Kidney capillary endothelial cell (primary cell): ENCODE data around the gene MLC1.

Source experiments
- DNase-seq: peaks from one replicate; pipeline ENCODE4 v3.0.0-alpha.2; 2018; ENCODE audit warnings: low spot score

Gene MLC1

DNA sequence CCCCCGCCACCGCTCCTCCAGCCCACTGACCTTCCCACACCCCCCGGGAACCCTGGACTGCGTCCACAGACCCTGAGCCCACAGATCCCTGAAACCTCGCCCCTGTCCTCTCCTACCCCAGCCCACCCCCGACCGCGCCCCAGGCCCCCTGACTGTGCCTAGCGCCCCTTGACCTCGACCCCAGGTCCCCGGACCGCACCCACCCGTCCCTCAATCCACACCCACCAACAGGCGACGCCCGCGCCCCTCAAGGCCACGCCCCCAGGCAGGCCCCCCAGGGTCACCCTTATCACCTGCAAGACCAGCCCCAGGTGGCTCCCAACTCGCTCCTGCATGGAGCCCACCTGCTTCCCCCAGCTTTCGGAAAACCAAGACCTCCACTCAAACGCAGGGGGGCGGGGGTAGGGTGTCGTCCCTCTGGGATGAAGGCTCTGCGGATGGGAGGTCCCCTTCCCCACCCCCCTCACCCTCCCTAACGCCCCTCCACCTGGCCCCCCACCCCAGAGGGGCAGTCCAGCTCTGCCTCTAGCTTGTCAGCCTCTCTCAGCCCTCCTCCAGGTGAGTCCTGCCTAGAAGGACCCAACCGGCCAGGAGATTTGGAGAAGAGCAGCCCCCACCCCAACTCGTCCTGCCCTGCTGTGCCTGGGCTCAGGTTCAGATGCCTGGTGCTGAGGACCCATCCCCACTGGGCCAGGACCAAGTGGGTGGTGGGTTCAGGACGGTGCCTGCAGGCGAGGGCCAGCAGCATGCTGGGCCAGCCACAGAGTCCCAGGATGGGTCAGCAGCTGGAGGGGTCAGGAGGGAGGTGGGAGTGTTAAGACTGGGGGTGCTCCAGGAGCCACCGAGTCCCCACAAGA, 69.5 kb downstream of the MLC1 start:
- no peak for DNase-seq

DNA sequence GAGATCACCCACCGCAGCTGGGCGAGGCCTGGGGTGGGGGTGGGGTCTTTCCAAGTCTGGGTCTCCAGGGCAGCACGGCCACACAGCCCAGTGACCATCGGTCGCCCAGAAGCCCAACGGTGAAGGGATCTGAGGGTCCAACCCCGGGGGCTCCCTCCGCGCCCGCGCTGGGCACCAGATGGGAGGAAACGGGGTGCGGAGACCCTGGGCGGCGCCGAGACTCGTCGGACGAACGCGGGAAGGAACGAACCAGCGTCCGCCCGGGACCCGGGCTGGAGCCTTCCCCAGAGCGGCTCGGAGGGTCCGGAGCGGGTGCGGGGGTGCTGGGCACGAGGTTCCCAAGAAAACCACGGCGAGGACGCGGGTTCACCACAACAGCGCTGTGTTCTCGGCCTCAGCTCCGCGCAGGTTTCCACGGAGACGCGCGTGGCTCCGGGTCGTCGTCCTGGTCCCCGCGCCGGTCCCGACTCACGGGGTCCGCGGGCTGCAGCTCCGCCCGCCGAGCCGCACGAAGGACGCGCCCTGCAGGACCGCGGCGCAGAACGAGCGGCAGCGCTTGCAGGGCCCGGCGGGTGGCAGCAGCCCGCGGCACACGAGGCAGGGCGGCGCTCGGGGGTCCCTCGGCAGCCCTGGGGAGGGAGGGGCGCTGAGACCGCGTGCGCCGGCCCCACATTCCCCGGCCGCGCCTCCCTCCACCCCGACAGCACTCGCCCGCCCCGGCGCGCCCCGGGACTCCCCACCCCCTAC, 70.4 kb downstream of the MLC1 start:
- DNase-seq = no peak

GRCh38 chr22:50014053-50014501, 71.1 kb downstream of the MLC1 start:
- DNase-seq = no peak

DNA sequence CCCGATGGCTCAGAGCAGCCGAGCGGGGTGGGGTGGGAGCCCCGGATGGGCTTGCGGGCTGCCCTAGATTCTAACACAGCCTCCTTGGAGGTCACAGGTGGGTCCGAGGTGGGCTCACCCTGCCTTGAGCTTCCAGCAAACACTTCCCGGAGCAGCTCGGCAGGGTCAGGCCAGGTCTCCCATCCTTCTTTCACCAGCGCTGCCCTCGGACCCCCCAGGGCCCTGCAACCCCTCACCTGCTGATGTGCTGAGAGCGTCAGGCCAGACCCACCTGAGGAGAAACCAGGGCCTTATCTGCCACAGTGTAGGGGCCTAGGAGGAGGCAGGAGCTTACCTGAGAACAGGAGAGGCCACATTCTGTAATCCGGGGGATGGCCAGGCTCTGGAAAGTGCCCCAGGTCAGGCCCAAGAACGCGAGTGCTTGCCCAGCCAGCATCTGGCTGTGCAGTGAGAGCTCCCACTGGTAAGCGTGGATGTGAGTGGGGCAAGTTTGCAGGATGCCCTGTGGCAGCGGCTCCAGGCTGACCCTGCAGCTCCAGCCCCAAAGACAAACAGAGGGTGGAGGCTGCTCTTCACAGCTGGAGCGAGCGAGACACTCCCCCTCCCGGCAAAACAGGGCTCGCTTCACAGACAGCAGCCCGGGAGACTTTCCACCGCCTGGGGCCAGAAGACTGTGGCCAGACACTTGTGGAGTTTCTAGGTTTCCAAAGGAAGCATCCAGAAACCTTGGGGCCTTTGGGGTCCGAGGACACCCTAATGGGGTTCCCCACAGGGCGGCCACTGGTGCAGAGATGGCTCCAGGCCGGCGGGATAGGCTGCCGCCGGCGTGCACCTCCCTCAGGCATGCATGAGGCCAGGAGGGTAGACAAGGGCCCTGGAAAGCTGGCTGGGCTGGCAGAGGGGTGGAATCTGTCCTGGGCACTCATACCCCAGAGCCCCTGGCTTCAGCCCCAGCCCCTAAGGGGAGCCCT, 72.7 kb downstream of the MLC1 start, which contains the start of gene IL17REL:
IL17REL (minus strand) TSS at position 555 of the 971 bp plus-strand sequence; CDS start at position 436, 119 bp downstream.
- DNase-seq = no peak

DNA sequence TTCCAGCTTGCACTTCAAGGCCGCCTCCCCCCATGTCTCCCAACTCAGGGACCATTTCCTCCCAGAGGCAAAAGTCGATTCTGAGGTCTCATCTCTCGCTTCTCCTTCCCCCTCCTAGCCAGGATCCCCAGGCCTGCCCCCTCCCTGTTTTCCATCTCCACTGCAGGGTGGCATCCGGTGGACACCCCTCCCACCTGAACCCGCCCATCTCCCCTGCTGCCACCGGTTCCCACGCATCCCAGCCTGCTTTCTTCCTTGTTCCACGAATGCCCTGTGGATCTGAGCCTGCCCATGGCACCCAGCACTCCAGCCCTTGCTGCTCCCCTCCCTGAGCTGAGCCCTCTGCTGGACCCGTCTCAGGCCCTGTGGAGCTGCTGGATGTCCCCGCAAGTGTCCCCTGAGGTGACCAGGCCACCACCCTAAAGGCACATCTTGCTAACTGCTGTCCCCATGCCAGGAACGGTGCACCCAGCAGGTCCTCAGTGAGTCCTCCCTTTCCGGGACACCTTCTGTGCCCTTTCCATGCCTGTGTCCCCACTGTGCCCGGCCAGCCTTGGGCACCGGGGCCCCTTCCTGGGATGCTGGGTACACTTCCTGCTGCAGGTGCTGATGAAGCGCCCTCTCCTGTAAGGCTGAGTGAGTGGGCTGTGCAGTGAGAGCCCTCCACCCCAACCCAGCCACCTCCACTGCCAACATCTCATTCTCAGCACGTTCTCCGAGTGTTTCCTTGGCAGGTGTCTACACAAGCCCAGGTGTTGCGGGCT, 73.6 kb downstream of the MLC1 start:
- no peak for DNase-seq

- no peak for DNase-seq
Measured at GRCh38 chr22:50010676-50011446, 74.4 kb downstream of the MLC1 start.

- DNase-seq = no peak
Measured at GRCh38 chr22:50009765-50010675, 75.2 kb downstream of the MLC1 start.
